Measurements from ENCODE around the gene AGPS. TPM values are rescaled to one million over a fixed set of nuclear protein-coding genes. Genes with fewer than 3 reads are reported as not detected.
A peak's percentile ranks its signal among the peaks of the same experiment; 100 is the strongest.
"Not testable (repeated sequence)": the region's sequence is repeated elsewhere in the genome, so short reads cannot be mapped to it uniquely, and the experiment has no call there.

AGPS gene
- total RNA-seq, 1 donor: 33.1 TPM

GRCh38 chr2:177547772-177548171, 155.2 kb downstream of the AGPS start:
- no peak for TF ChIP-seq CTCF (IDR thresholded peaks at IDR 0.05; ENCODE audit: insufficient read depth, low read length)

GRCh38 chr2:177548636-177549035, 156.1 kb downstream of the AGPS start:
- TF ChIP-seq CTCF (IDR thresholded peaks at IDR 0.05; ENCODE audit: insufficient read depth, low read length): no peak
- no peak overlapping the region for H3K4me3 ChIP-seq (ENCODE audit: low read depth, low read length)
- DNase-seq (ENCODE audit: low read depth): no peak

More at GRCh38 chr2:177547772-177548171, 155.2 kb downstream of the AGPS start:
- no peak overlapping the region for H3K4me3 ChIP-seq (ENCODE audit: low read depth, low read length)
- no peak for DNase-seq (ENCODE audit: low read depth)

GRCh38 chr2:177549171-177549570, 156.6 kb downstream of the AGPS start:
- TF ChIP-seq CTCF (IDR thresholded peaks at IDR 0.05; ENCODE audit: insufficient read depth, low read length): no peak
- no peak overlapping the region for H3K4me3 ChIP-seq (ENCODE audit: low read depth, low read length)
- peak; percentile 26 for DNase-seq (ENCODE audit: low read depth)

- no peak overlapping the region for H3K4me3 ChIP-seq (ENCODE audit: low read depth, low read length)
- DNase-seq (ENCODE audit: low read depth): peak; percentile 82
- TF ChIP-seq CTCF (IDR thresholded peaks at IDR 0.05; ENCODE audit: insufficient read depth, low read length): no peak
Measured at GRCh38 chr2:177550264-177551200, 158.0 kb downstream of the AGPS start.

- not testable (repeated sequence) for H3K4me3 ChIP-seq (ENCODE audit: low read depth, low read length)
- DNase-seq (ENCODE audit: low read depth): peak; percentile 63
Measured at GRCh38 chr2:177551360-177551759, 158.8 kb downstream of the AGPS start.

- peak overlapping the region; percentile 91 for H3K4me3 ChIP-seq (ENCODE audit: low read depth, low read length)
- peak; percentile 23 for DNase-seq (ENCODE audit: low read depth)
- no peak for TF ChIP-seq CTCF (IDR thresholded peaks at IDR 0.05; ENCODE audit: insufficient read depth, low read length)
Measured at GRCh38 chr2:177551989-177552421, 159.4 kb downstream of the AGPS start.

DNA sequence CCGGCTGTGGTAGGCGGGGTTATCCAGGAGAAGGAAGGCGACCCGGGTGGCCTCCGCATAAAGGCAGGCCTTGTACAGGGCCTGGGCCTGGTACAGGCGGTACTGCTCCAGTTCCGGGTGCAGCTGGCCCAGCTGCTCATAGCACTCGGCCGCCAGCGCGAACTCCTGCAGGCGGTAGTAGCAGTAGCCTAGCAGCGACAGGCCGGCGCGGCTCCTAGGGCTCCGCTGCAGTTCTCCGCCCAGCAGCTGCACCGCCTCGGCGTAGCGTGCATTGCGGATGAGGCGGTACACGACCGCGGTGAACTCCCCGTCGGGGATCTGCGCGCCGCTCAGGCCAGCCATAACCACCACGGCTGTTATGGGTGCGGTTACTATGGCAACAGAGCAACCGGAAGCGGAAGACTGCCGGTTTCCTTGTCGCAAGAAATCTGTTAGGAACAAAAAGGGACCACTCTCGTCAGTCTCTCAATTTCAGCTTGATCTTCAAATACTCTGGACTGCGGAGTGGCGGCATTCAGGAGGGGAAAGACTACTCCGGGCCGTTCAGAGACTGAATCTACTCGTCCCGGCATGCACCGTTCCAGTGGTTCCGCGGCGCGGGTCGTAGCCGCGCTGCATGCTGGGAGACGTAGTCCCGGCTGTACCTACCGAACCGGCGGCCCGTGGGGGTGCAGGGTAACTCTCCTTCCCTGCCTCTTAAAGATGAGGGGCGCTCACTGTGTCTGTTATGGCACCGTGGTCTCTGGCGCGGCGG, 160.0 kb downstream of the AGPS start:
- peak; percentile 88 for DNase-seq (ENCODE audit: low read depth)
- peak overlapping the region; percentile 91 for H3K4me3 ChIP-seq (ENCODE audit: low read depth, low read length)
- peak; percentile 7 for TF ChIP-seq CTCF (IDR thresholded peaks at IDR 0.05; ENCODE audit: insufficient read depth, low read length)

Data from fibroblast of the aortic adventitia (primary cell).